Fibroblast of mammary gland (primary cell): Measurements from ENCODE around the gene ITGBL1.

Experiments used
- DNase-seq: peaks from one replicate; pipeline ENCODE4 v3.0.0-alpha.2; 2010; ENCODE audit warnings: low read depth
- H3K4me3 ChIP-seq: 2 replicates; pipeline ENCODE4 v1.5.1; 2011; ENCODE audit warnings: low read depth, mild to moderate bottlenecking, low read length, moderate library complexity; ENCODE audit not compliant: control insufficient read depth
- TF ChIP-seq, protein P1 (sequence below): conservative IDR thresholded peaks from 2 replicates; pipeline ENCODE4 v1.5.1; 2011; ENCODE audit warnings: low read depth, low read length, inconsistent platforms; ENCODE audit not compliant: control insufficient read depth, insufficient read depth

Gene ITGBL1

DNA sequence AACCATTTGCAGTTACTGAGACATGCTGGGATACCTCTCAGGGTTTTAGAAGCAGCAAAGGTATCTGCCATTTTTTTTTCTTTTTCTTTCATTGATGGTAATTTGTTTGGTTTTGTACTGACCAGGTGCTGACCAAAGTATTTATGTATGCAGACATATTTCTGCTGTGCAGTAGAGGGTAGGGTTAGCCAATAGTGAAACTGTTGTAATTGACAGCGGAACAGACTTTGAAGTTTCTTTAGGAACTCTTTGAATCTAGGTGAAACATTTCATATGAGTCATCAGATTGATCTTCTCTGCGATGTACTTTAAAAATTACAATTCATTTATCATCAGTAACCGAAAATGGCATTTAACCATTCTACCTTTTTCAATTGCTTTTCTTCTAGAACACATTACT, 63.0 kb downstream of the ITGBL1 start:
- no peak for DNase-seq
- TF ChIP-seq, protein P1, sequence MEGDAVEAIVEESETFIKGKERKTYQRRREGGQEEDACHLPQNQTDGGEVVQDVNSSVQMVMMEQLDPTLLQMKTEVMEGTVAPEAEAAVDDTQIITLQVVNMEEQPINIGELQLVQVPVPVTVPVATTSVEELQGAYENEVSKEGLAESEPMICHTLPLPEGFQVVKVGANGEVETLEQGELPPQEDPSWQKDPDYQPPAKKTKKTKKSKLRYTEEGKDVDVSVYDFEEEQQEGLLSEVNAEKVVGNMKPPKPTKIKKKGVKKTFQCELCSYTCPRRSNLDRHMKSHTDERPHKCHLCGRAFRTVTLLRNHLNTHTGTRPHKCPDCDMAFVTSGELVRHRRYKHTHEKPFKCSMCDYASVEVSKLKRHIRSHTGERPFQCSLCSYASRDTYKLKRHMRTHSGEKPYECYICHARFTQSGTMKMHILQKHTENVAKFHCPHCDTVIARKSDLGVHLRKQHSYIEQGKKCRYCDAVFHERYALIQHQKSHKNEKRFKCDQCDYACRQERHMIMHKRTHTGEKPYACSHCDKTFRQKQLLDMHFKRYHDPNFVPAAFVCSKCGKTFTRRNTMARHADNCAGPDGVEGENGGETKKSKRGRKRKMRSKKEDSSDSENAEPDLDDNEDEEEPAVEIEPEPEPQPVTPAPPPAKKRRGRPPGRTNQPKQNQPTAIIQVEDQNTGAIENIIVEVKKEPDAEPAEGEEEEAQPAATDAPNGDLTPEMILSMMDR: no peak
- H3K4me3 ChIP-seq: no peak overlapping the region

DNA sequence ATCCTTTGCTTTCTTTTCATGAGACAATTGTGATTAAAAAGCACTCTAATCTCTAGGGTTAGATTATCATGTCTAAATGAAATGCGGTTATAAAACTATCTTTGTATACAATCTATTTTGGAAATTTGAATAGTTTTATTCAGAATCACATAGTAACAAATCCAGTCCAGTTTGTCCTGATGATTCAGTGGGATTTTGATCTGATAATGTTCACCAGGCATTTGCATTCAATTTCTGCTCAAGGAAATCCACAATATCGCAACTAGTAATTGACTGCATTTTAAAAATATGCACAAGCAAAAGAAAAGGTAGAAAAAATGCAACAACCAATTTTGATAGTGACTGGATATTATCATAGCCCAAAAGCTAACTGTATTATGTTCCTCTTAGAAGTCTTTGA, 63.8 kb downstream of the ITGBL1 start:
- TF ChIP-seq, protein P1: no peak
- no peak for DNase-seq
- H3K4me3 ChIP-seq: no peak overlapping the region

DNA sequence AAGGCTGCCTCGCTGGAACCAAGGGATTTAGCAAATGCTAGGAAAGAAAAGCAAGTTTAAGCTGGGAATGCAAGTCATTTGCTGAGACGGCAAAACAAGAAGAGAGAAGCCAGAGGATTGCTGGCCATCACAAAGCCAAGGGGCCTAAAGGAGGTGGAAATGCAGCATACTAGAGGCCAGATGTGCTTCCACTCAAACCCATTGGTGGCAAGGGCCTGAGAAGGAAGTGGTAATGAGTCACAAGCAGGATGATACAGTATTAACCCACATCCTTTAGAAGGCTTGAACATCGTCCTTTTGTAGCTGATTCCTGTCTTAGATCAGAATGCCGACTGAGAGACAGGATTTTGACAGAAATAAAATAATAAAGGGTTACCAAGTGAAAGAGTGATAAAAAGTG, 68.2 kb downstream of the ITGBL1 start:
- peak; percentile 91 for DNase-seq
- TF ChIP-seq, protein P1: no peak
- H3K4me3 ChIP-seq: no peak overlapping the region

DNA sequence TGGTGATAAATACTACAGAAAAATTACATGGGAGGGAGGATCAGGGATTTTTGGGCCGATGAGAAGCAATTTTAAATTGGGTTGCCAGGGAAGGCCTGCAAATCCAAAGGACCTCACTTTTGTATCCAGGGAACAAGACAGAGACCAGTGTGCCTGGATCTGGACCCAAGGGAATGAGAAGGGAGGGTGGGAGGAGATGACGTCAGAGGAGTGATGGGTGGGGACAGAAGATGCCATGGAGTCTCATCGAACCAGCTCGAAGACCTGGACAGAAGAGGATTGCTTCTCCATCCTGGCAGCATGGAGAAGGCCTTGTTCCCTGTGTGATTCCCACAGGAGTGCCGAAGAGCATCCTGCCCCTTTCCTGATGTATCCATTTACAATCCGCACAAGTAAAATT, 68.9 kb downstream of the ITGBL1 start:
- H3K4me3 ChIP-seq: no peak overlapping the region
- DNase-seq: no peak
- TF ChIP-seq, protein P1: no peak

DNA sequence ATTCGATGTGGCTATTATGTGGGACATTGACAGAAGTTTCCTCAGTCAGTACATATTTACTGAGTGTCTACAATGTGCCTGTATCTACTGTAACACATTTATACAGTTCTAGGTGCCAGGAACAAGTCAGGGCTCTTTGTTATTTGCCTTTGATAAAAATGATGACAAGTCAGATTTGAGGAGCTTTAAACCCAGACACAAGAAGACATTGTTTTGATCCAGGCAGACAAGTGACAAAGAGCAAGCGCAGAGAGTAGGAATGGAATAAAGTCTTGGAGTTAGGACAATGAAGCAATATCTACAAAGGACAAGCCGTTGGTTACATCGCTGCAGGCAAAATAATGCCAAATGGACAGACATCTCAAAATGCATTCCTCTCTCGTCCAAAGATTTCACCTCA, 70.1 kb downstream of the ITGBL1 start:
- H3K4me3 ChIP-seq: no peak overlapping the region
- DNase-seq: no peak
- TF ChIP-seq, protein P1: no peak

DNA sequence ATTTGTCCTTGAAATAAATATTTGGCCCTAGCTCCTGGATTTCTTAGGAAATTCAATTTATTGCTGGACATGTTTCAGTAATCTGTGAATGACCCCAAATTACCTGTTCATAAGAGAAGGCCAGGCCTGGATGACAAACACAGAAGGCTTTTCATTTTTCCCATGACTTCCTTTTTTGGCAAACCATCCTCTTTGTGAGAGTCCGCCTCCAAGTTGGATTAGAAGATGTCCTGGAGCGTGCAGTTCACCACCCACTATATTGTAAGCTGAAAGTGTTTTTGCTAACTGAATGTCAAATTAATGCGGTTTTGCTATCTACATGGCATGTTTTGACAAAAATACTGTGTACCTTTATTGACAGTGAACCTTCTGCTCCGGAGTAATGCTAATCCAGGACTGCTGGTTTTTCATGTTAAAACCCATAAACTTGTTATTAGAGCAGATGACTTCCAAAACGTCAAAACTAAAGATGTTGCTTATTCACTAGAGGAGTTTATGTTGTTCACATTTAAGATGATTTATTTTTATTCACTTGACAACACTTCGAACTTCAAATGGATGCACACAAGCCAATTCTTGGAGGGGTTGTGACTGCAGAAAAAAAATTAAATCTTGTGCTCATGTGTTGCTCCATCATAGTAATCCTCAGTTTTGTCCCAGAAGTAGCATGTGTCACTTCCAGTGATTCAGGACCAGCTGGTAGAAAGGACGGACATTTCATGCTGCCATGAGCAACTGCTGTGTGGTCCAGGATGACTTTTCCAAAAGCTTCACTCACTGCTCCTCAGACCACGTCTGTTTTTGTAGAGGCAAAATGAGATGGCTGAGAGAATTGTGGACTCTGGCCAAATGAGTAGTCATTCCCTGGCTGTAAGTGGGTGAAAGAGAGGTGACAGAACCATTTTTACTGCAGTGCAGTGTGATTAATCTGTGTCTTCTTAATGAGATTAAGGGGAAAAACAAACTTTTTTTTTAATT, 71.0 kb downstream of the ITGBL1 start:
- peak; percentile 97 for DNase-seq

More for the DNA sequence above, 71.0 kb downstream of the ITGBL1 start:
- no peak overlapping the region for H3K4me3 ChIP-seq
- TF ChIP-seq, protein P1: no peak
